Effector memory CD8-positive, alpha-beta T cell (primary cell): Measurements from ENCODE around the gene CLCN4.

Experiments
- ATAC-seq: fragments of 150-1000 bp; cut with Tn5 transposase; replicated peaks from 2 replicates; pipeline ENCODE4 v1.10.0; 2021; ENCODE audit warnings: mild to moderate bottlenecking, moderate library complexity
- DNase-seq, 3 experiments: peaks; one replicate each; pipeline ENCODE4 v3.0.0; 2021
- H3K27ac Mint-ChIP-seq, 2 donors: one replicate each; pipeline ENCODE4 v1.8.0; 2022; ENCODE audit warnings: mild to moderate bottlenecking in 2 of 2, mixed read lengths in 2 of 2, moderate library complexity in 2 of 2
- H3K27me3 Mint-ChIP-seq, 2 donors: one replicate each; pipeline ENCODE4 v1.8.0; 2022; ENCODE audit warnings: mixed read lengths in 2 of 2
- H3K36me3 Mint-ChIP-seq: one replicate; pipeline ENCODE4 v1.8.0; 2022; ENCODE audit warnings: mild to moderate bottlenecking, moderate library complexity, mixed read lengths; ENCODE audit not compliant: insufficient read depth
- H3K4me1 Mint-ChIP-seq, 2 donors: one replicate each; pipeline ENCODE4 v1.8.0; 2022; ENCODE audit warnings: low read depth in 2 of 2, mixed read lengths in 2 of 2
- H3K4me3 Mint-ChIP-seq, 2 donors: one replicate each; pipeline ENCODE4 v1.8.0; 2022; ENCODE audit warnings: mild to moderate bottlenecking in 2 of 2, mixed read lengths in 2 of 2, moderate library complexity in 2 of 2
- H3K9me3 Mint-ChIP-seq, 2 donors: one replicate each; pipeline ENCODE4 v1.8.0; 2022; ENCODE audit warnings: mixed read lengths in 2 of 2

The CLCN4 gene

DNA sequence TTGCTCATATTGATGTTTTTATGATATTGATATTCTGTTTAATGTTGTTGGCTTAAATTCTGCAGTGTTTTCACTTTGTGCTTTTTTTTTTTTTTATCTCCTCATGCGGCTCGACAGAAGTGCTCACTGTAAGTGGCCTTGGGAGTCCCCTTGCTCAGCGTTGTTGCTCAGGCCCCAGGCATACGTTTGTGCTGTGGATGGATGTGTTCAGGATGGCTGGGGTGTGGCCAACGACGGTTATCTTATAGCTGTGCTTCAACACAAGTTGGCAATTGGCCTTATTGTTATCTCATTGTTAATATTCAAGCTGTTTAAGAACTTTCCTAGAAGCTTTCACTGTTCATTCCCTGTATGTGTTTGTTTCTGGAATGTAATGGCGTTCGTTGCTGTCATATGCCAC lies 36.4 kb upstream of the CLCN4 start:
- no peaks in the 10 kb centered on the region for H3K27me3 Mint-ChIP-seq
- H3K4me1 Mint-ChIP-seq: peaks cover 6 to 10% of the 10 kb centered on the region in 2 donors
- peaks cover 31% of the 10 kb centered on the region for H3K36me3 Mint-ChIP-seq
- ATAC-seq: no peak
- no peak for DNase-seq
- H3K4me3 Mint-ChIP-seq: no peak overlapping the region
- no peaks in the 10 kb centered on the region for H3K9me3 Mint-ChIP-seq
- no peak overlapping the region for H3K27ac Mint-ChIP-seq

DNA sequence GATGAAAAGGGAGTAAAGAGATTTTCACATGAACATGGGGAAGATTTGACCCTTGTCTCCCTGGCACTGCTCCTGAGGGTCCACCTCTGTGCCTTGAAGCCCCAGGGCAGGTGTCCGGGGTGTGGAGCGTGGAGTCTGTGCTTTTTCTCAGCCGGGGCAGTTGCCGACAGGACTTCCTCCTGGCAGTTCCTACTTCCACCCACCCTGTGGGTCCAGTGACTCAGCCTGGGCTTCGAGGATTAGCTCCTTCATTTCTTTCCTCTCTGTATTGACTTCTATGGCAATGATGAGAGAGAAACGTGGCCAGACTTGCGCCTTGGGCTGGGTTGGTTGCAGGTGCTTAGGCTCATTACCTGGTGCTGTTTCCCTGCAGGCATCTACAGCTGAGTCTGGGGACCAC lies 35.9 kb upstream of the CLCN4 start:
- Mint-ChIP-seq H3K4me3 (no peak overlapping the region), H3K36me3 (peaks cover 31% of the 10 kb centered on the region), H3K27me3 (no peaks in the 10 kb centered on the region), H3K4me1 (peaks cover 6 to 10% of the 10 kb centered on the region in 2 donors), H3K9me3 (no peaks in the 10 kb centered on the region), H3K27ac (peak overlapping the region in 1 of 2 donors; percentile 62)
- DNase-seq: no peak
- no peak for ATAC-seq

DNA sequence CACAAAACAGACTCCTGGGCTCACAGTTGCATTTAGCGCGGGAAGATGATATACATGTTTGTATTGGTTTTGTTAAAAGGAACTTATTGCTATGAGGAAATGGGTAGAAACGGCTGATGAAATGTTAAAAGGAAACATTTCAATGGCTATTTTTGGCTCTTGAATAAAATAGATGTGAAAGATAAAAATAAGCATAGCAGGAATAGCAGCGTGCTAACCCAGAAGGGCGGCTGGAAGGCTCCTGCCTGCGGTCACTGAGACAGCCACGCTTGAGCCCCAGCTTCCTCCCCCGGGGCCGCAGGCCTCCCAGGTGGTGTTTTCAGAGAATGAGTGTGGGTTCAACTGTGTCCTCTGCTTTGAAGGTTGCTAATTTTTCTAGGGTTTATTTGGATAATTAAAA lies 35.0 kb upstream of the CLCN4 start:
- no peak overlapping the region for H3K4me3 Mint-ChIP-seq
- peak overlapping the region; percentile 12 to 62 for H3K27ac Mint-ChIP-seq
- H3K36me3 Mint-ChIP-seq: peaks cover 31% of the 10 kb centered on the region
- H3K9me3 Mint-ChIP-seq: no peaks in the 10 kb centered on the region
- no peak for ATAC-seq
- DNase-seq: no peak
- H3K27me3 Mint-ChIP-seq: no peaks in the 10 kb centered on the region
- peaks cover 6 to 16% of the 10 kb centered on the region in 2 donors for H3K4me1 Mint-ChIP-seq

DNA sequence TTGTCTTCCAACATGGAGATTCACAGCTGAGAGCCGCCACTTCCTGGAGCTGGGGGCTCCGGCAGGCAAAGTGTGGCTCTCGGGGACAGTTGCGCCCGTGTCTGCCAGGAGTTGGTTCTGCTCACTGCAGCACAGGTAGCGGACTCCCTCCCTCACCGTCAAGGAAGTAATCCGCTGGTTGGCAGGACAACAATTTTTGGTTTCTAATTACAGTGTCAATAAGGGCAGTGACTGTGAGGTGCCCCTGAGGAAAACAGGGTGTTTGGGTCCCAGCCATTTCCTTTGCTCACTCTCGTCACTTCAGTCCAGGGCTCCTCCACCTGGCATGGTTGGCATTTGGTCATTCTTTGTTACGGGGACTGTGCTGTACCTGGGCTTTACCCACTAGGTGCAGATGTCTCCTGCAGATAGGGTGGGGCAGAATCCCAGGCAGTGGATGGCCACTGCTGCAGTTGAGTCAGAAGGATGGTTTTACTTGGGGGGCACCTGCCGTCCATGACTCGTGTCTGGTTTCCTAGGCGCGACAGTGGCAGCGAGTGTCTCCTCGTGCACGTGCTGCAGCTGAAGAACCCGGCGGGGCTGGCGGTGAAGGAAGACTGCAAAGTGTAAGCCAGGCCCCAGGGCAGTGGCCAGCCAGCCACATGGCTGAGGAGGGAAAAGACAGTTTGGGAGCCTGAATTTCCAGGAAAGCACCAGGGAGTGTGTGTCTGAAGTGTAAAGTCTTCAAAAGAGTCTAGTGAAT lies 32.1 kb upstream of the CLCN4 start:
- DNase-seq: no peak
- Mint-ChIP-seq H3K4me1 (peaks cover 6 to 10% of the 10 kb centered on the region in 2 donors), H3K27me3 (no peaks in the 10 kb centered on the region), H3K27ac (no peak overlapping the region), H3K9me3 (no peaks in the 10 kb centered on the region), H3K4me3 (no peak overlapping the region), H3K36me3 (peaks cover 23% of the 10 kb centered on the region)
- ATAC-seq: no peak

DNA sequence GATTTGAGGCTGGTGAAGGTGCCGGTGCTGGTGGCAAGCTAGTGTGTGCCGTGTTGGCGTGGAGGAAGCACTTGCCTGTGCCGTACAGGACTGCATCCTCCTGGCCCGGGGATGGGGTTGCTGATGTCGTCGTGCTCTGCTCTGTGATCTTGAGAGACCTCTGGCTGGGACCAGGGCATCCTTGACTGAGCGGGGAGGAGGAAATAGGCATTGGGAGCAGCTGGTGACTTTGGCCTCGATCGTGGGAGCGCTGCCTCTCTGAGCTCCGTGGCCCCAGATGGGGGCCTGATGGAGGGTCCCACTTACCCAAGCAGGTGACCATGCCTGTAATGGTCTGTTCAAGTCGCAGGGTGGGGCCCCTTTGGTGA lies 31.5 kb upstream of the CLCN4 start:
- H3K36me3 Mint-ChIP-seq: peaks cover 24% of the 10 kb centered on the region
- H3K9me3 Mint-ChIP-seq: no peaks in the 10 kb centered on the region
- H3K4me1 Mint-ChIP-seq: peaks cover 6 to 8% of the 10 kb centered on the region in 2 donors
- no peak for ATAC-seq
- no peaks in the 10 kb centered on the region for H3K27me3 Mint-ChIP-seq
- H3K4me3 Mint-ChIP-seq: no peak overlapping the region
- DNase-seq: no peak
- no peak overlapping the region for H3K27ac Mint-ChIP-seq

DNA sequence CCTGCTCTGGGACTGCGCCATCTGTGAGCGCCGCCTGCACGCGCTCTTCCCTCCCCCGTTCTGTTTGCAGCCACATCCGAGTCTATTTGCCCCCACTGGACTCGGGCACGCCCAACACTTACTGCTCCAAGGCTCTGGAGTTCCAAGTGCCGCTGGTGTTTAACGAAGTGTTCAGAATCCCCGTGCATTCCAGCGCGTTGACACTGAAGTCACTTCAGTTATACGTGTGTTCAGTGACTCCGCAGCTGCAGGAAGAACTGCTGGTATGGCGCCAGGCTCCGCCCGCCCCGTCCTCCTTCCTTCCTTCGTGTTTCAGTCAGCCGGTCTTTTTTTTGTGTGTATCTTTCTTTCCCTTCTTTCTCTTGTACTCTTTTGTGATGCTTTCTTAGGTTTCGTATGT lies 30.7 kb upstream of the CLCN4 start:
- Mint-ChIP-seq H3K9me3 (no peaks in the 10 kb centered on the region), H3K27ac (peak overlapping the region in 1 of 2 donors; percentile 71), H3K4me1 (peaks cover 6% of the 10 kb centered on the region in 2 donors), H3K36me3 (peaks cover 29% of the 10 kb centered on the region), H3K27me3 (no peaks in the 10 kb centered on the region), H3K4me3 (no peak overlapping the region)
- DNase-seq: no peak
- no peak for ATAC-seq

DNA sequence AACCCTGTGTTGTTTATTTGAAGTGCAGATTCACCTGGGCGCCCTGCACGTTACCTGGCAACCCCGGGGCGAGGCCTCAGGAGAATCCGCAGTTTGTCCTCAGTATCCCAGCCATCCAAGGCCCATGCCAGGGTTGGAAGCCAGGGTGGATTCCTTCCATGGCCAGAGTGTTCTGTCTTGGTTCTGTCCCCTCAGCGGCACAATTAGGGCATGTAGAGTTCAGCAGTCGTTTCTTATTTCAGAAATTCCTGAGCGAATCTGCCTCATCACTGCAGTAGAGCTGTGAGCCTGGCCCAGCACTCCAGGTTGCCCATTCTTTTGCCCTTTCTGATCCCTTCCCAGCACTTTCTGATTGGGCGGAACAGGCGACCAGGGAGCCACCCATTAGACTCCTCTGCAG lies 29.9 kb upstream of the CLCN4 start:
- H3K4me3 Mint-ChIP-seq: no peak overlapping the region
- H3K4me1 Mint-ChIP-seq: peaks cover 6 to 9% of the 10 kb centered on the region in 2 donors
- DNase-seq (no peak), ATAC-seq (no peak)
- H3K27ac Mint-ChIP-seq: no peak overlapping the region
- H3K36me3 Mint-ChIP-seq: peaks cover 30% of the 10 kb centered on the region
- no peaks in the 10 kb centered on the region for H3K27me3 Mint-ChIP-seq
- H3K9me3 Mint-ChIP-seq: no peaks in the 10 kb centered on the region

DNA sequence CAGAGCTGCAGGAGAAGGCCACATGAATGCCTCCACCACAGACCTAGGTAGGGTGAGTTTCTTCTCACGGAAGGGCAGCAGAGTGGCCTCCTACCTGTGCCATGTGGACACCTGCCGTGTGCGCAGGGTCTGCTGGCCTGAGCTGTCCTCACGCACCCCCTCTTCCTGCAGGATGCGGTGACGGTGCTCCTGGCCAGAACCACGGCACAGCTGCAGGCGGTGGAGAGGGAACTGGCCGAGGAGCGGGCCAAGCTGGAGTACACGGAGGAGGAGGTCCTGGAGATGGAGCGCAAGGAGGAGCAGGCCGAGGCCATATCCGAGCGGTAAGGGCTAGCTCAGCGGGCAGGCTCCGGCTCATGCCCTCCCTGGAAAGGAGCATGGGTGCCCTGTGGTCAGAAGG lies 28.4 kb upstream of the CLCN4 start:
- Mint-ChIP-seq H3K9me3 (no peaks in the 10 kb centered on the region), H3K4me3 (no peak overlapping the region), H3K27me3 (no peaks in the 10 kb centered on the region), H3K27ac (no peak overlapping the region), H3K36me3 (peaks cover 39% of the 10 kb centered on the region), H3K4me1 (peaks cover 6 to 9% of the 10 kb centered on the region in 2 donors)
- ATAC-seq (no peak), DNase-seq (no peak)

DNA sequence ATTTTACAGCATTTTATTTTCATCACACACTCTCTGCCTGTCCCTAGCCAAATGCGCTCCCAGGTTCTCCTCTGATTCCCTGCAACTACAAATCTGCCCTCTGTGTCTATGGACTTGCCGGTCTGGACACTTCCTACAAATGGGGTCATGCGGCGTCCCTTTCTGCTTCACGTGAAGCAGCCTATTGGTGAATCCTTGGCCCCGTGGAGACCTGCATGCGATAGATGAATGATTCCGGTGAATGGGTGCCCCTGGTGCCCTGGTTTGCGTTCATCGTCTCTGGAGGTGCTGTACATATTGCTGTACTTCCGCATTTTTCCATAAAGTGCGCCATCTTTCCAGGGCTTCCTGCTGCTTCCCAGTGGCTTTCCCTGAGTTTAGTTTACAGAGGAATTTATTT lies 27.5 kb upstream of the CLCN4 start:
- H3K36me3 Mint-ChIP-seq: peaks cover 39% of the 10 kb centered on the region
- peaks cover 6 to 9% of the 10 kb centered on the region in 2 donors for H3K4me1 Mint-ChIP-seq
- no peak overlapping the region for H3K4me3 Mint-ChIP-seq

DNA sequence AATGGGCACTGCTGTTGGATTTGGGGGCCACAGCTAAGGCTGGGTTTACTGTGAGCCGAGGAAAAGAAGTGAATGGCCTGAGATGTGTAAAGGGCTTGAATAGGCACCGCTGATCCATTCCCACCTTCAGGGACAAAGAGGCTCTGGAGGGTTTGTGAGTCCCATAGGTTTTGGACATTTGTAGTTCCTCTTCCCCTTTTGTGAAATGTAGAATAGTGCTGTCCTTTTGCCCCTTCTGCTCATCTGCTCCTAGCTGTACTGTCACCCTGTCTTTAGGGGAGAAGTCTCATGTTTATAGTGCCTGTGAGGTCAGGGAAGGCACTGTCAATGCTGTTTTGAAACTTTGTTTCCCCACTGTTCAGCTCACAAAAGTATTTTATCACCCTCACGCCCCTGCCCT lies 26.4 kb upstream of the CLCN4 start:
- peaks cover 40% of the 10 kb centered on the region for H3K36me3 Mint-ChIP-seq
- no peaks in the 10 kb centered on the region for H3K9me3 Mint-ChIP-seq
- no peak for ATAC-seq
- H3K4me1 Mint-ChIP-seq: peaks cover 2 to 6% of the 10 kb centered on the region in 2 donors
- DNase-seq: no peak
- H3K27ac Mint-ChIP-seq: no peak overlapping the region
- H3K27me3 Mint-ChIP-seq: no peaks in the 10 kb centered on the region
- no peak overlapping the region for H3K4me3 Mint-ChIP-seq

More for the DNA sequence above, 27.5 kb upstream of the CLCN4 start:
- H3K9me3 Mint-ChIP-seq: no peaks in the 10 kb centered on the region
- H3K27ac Mint-ChIP-seq: no peak overlapping the region
- ATAC-seq (no peak), DNase-seq (no peak)
- H3K27me3 Mint-ChIP-seq: no peaks in the 10 kb centered on the region

DNA sequence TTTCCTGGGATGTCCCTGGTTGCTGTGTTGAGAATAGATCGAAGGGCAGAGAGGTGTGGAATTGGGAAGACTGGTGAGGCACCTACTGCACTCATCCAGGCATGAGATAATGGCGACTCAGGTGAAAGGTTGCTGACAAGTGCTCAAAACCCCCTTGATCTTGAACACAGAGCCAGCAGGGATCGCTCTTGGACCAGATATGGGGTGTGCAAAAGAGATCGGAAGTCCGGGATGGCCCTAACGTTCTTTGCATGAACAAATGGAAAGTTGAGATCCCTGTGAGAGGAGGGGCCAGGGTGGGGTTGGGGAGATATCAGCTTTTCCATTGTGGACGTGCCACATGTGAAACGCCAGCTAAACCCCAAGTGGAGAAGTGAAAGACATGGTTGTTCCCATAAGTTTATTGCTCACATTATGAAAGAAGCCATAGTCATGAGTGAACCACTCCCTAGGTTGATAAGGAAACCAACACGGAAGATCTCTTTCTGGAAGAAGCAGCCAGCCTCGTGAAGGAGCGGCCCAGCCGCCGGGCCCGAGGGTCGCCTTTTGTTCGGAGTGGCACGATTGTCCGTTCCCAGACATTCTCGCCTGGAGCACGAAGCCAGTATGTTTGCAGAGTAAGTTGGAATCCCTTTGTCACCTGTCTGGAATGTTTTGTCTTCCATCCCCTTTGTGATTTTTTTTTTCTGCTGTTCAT lies 22.6 kb upstream of the CLCN4 start:
- H3K4me1 Mint-ChIP-seq: peaks cover 0 to 2% of the 10 kb centered on the region in 2 donors
- no peak overlapping the region for H3K27ac Mint-ChIP-seq
- ATAC-seq (no peak), DNase-seq (no peak)
- no peak overlapping the region for H3K4me3 Mint-ChIP-seq
- H3K36me3 Mint-ChIP-seq: peaks cover 54% of the 10 kb centered on the region
- H3K9me3 Mint-ChIP-seq: no peaks in the 10 kb centered on the region
- H3K27me3 Mint-ChIP-seq: no peaks in the 10 kb centered on the region

DNA sequence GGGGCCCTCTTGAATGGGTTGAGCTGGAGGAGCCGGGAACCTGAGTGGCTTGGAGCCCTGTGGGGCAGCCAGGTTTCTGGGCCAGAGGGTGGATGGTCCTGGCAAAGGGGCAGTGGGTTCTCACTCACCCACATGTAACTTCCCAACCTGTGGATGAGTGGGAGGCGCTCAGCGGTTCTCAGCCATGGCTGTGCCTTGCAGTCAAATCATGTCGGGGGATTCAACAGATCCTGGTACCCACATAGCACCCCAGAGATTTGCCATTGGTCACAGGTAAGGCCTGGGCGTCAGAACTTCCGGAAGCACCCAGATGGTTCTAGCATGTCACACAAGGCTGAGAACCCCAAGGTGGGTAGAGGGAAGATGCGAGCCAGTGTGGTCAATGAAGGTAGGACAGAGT lies 21.9 kb upstream of the CLCN4 start:
- H3K4me3 Mint-ChIP-seq: no peak overlapping the region
- H3K27me3 Mint-ChIP-seq: no peaks in the 10 kb centered on the region
- DNase-seq (no peak), ATAC-seq (no peak)
- no peaks in the 10 kb centered on the region for H3K9me3 Mint-ChIP-seq
- peaks cover 0 to 2% of the 10 kb centered on the region in 2 donors for H3K4me1 Mint-ChIP-seq
- H3K27ac Mint-ChIP-seq: no peak overlapping the region
- peaks cover 59% of the 10 kb centered on the region for H3K36me3 Mint-ChIP-seq

DNA sequence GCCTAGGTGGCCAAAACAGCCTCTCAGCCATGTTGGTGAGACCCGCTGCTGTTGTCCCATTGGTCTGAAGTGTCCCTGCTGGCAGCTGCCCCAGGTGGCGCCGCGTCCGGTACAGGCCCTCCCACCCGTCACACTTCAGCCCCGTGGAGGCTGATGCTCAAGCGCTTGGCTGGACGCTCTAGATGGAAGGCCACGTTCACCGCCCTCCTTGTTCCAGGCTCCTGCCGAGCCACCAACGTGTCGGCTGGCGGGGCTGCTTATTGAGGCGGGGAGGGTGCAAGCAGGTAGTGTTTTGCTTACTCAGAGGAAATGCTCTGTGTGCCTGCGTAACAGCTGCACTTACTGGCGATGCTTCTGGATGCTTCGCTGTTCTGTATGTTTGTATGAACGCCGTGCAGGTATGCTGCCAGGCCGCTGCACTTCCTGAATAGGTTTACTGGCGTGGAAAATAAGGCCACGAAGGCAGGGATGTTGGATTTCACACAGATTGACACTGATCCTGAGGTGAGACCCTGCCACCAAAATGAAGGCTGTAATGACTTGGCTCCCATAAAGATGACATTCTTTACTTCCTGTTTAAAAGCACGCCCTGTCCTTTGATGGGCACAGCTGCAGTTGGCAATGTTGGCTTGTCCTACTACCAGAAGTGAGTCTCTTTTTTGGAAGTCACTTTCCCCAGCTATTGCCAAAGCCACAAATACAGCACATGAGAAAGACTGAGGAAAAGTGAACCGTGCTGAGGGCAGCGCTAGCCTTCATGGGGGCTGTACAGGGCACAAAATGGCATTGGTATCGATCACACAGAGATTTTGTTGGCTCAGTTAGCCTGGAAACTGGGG lies 21.0 kb upstream of the CLCN4 start:
- Mint-ChIP-seq H3K36me3 (peaks cover 59% of the 10 kb centered on the region), H3K4me3 (no peak overlapping the region), H3K4me1 (peaks cover 0 to 2% of the 10 kb centered on the region in 2 donors), H3K27ac (no peak overlapping the region), H3K9me3 (no peaks in the 10 kb centered on the region), H3K27me3 (no peaks in the 10 kb centered on the region)
- DNase-seq: no peak
- no peak for ATAC-seq
